NCI-H2196 treated with DMSO at 0.1 percent for 48 hours (cell line): ENCODE data around the gene PRAMEF25.
"Not testable (repeated sequence)": the region's sequence is repeated elsewhere in the genome, so short reads cannot be mapped to it uniquely, and the experiment has no call there.

Experiments
- DNase-seq: peaks from one replicate; lab custom pipeline; 2025; ENCODE audit not compliant: unreplicated experiment; lab: John Stamatoyannopoulos, UW

PRAMEF25 gene

DNA sequence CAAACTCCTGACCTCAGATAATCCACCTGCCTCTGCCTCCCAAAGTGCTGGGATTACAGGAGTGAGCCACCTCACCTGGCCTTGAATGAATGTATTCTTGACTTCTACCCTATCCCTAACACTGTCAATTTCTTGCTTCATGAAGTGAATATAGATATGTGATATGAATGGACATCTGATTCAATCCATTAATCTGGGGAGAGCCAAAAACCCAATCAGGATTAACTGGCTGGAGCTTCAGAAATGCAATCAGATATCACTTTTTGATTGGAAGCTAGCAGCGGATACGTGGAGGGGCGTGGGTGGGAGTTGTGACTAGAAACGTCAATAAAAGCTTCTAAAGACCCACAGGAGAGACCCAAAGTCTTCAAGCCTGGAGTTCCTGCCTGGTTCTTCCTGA is at the start of gene PRAMEF25:
TSS of gene PRAMEF25 (plus strand) at position 301 of the 400 bp plus-strand sequence. CDS start 2,920 bp downstream, outside the sequence.
- not testable (repeated sequence) for DNase-seq

DNA sequence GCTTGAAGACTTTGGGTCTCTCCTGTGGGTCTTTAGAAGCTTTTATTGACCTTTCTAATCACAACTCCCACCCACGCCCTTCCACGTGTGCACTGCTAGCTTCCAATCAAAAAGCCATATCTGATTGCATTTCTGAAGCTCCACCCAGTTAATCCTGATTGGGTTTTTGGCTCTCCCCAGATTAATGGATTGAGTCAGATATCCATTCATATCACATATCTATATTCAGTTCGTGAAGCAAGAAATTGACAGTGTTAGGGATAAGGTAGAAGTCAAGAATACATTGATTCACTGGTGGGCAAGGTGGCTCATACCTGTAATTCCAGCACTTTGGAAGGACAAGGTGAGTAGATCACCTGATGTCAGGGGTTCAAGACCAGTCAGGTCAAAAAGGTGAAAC is 14.1 kb upstream of the PRAMEF25 start, which contains the start of gene PRAMEF27:
TSS of gene PRAMEF27 (minus strand) at position 101 of the 400 bp plus-strand sequence. CDS start 2,916 bp downstream, outside the sequence.
- not testable (repeated sequence) for DNase-seq

GRCh38 chr1:13116754-13117153 is 46.2 kb downstream of the PRAMEF25 start, which contains the start of gene HNRNPCL2:
Gene HNRNPCL2, minus strand, starts transcription at chr1:13116854. Its CDS starts 454 bp downstream, at chr1:13116400.
- not testable (repeated sequence) for DNase-seq
